ENCODE data around the gene THRAP3.

GRCh38 chr1:36305915-36306209, 81.6 kb downstream of the THRAP3 start:
- no peak for TF ChIP-seq CTCF (IDR thresholded peaks at IDR 0.05)
- TF ChIP-seq EP300 (IDR thresholded peaks at IDR 0.05) = no peak
- TF ChIP-seq POLR2A (IDR thresholded peaks at IDR 0.05) = no peak
- TF ChIP-seq POLR2AphosphoS5 (IDR thresholded peaks at IDR 0.05) = no peak
